Subcutaneous adipose tissue (tissue), 4 donors: ENCODE data around the gene OSBP. TPM values are rescaled to one million over a fixed set of nuclear protein-coding genes. Genes with fewer than 3 reads are reported as not detected.

Experiments used
- CTCF ChIP-seq: fragments of 450-650 bp; IDR thresholded peaks from one replicate; pipeline ENCODE4 v1.5.1; 2016; ENCODE audit warnings: low read depth, mild to moderate bottlenecking, control low read depth, antibody characterized with exemption, moderate library complexity
- total RNA-seq, 4 donors: library from RNA; depleted of rRNA; stranded (reverse); fragments of >200 nt; gene quantifications; one replicate each; pipeline ENCODE4 v1.1.0, GENCODE V29; 2016

OSBP gene
- total RNA-seq, 4 donors from 2014 or later = 43.5 to 54.1 (median 48.1) TPM

DNA sequence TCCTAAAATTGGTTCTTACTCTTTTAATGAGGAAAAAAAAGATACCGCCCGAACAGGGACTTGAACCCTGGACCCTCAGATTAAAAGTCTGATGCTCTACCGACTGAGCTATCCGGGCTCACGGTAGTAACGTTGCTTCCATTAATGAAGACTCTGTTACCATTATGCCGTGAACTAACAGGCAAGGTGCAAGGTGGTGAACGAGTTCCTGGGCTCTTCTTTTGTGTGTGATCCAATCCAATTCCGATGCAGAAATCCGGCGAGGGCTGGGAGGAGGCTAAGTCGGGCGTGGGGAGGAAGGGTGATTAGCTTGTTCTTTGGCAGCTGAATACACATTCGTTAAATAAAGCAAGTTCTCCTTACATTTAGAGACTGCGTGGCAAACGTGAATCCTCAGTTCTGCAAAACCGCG, 55.3 kb downstream of the OSBP start:
- TF ChIP-seq CTCF = no peak

DNA sequence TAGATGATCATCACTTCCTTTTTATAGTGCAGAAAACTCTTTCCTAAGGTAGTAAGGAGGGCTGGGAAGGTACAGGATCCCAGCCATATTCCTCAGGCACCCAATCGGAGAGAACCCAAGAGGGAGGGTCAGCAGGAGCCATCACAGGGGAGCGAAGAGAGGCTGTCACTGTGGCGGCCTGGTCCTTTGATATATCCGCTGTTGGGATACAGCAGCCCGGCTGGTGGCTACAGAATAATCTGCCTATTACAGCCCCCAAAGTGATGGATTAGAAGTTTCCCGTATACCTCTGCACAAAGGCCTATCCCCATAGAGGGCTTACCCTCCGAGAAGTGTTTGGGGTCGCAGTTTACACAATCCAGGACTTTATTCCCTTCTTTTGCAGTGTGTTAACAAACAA, 55.7 kb downstream of the OSBP start:
- TF ChIP-seq CTCF = no peak

DNA sequence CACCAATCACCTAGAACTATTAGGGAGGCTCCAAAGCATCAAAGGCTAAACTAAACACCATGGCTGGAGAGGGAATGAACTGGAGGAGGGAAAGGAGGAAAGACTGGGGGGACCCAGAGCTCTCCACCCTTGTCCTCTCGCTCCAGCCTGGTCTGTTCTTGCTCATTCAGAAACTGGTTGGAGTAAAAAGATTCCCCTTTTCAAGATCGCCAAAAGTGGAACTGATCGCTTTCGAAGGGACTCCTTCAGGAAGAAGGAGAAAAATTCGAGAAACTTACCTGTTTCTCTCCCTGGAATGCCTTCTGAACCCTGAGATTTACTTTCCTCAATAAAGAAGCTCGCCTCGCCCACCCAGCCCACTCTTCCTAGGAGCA, 57.3 kb downstream of the OSBP start:
- TF ChIP-seq CTCF = no peak

- no peak for TF ChIP-seq CTCF
Observed at GRCh38 chr11:59556917-59557348, 58.6 kb downstream of the OSBP start.

DNA sequence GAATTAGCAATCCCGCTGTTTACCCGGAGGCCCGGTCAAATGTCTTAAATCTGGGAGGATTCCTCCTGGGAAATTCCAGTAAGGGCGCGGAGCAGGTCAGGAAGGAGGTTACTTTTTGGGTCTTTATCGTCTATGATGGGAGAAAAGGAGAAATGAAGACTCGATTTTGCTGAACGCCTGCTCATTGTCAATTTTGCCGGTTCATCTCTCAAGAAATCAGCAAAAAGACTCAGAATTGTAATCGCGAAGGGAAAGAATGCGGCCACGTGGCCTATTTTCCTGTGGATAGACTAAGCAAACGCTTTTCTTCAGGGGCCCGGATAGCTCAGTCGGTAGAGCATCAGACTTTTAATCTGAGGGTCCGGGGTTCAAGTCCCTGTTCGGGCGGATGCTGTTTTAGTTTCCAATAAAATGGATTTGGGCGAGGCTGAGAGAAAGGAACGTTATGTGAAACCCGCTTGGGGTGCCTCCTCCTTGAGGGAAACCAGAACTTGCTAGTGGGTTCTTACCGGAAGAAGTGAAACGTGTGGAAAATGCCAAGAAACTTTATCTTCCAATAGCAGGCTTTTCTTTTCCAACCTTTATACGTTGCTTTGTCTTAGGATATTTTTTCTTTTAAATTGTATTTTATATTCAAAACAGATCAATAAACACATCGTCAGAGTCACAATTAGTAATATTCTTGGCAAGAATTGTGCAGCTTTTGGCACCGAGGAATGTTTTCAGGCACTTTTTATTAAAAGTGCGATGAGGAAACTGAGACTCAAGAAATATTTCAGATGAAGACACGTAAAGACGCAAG, 59.3 kb downstream of the OSBP start:
- no peak for TF ChIP-seq CTCF

DNA sequence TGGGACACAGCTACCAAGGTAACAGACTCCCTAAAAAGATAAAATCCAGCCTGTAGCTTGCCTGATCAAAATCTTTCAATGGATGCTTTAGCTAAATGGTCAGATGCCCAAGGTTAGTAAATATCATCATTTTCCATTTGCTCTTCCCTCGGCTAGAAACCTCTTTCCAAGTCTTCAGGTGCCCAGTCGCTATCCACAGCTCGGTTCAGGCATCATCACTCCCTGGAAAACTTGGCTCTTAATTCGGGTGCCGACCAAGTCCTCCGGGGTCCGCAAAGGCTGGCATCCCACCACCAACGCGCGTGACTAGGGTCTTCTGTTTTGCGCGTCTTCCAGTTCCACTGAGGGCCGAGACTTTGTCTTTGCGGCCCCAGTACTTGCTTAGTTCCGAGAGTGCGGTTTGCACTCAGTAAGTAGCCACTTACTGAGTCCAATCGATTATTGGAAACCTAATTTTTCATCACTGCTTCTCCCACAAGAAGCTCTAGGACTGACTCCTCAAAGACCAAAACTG, 59.9 kb downstream of the OSBP start:
- no peak for TF ChIP-seq CTCF

DNA sequence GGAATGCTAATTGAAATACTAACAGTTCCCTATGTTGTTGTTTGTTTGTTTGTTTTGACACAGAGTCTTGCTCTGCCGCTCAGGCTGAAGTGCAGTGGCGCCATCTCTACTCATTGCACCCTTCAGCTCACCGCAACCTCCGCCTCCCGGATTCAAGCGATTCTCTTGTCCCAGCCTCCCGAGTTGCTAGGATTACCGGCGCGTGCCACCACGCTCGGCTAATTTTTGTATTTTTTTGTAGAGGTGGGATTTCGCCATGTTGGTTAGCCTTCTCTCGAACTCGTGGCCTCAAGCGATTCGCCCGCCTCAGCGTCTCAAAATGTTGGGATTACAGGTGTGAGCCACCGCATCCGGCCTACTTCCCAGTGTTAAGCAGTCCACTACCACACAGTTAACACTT, 62.3 kb downstream of the OSBP start:
- TF ChIP-seq CTCF = no peak
